HPDE6-E6E7 (cell line): ENCODE measurements around the gene SYNGAP1.

Source experiments
- DNase-seq: peaks from one replicate; pipeline ENCODE4 v3.0.0; 2011; ENCODE audit warnings: missing footprints; ENCODE audit errors: extremely low spot score

Gene SYNGAP1

GRCh38 chr6:33404884-33405283 is 15.0 kb upstream of the SYNGAP1 start:
- DNase-seq, result no peak

- no peak for DNase-seq
Observed at GRCh38 chr6:33405386-33405940, 14.4 kb upstream of the SYNGAP1 start.

GRCh38 chr6:33406126-33406525 is 13.7 kb upstream of the SYNGAP1 start:
- no peak for DNase-seq

- DNase-seq, result no peak
Observed at GRCh38 chr6:33407132-33407718, 12.6 kb upstream of the SYNGAP1 start.

- DNase-seq, result peak; percentile 99
Observed at GRCh38 chr6:33410050-33410710, 9.7 kb upstream of the SYNGAP1 start.

DNA sequence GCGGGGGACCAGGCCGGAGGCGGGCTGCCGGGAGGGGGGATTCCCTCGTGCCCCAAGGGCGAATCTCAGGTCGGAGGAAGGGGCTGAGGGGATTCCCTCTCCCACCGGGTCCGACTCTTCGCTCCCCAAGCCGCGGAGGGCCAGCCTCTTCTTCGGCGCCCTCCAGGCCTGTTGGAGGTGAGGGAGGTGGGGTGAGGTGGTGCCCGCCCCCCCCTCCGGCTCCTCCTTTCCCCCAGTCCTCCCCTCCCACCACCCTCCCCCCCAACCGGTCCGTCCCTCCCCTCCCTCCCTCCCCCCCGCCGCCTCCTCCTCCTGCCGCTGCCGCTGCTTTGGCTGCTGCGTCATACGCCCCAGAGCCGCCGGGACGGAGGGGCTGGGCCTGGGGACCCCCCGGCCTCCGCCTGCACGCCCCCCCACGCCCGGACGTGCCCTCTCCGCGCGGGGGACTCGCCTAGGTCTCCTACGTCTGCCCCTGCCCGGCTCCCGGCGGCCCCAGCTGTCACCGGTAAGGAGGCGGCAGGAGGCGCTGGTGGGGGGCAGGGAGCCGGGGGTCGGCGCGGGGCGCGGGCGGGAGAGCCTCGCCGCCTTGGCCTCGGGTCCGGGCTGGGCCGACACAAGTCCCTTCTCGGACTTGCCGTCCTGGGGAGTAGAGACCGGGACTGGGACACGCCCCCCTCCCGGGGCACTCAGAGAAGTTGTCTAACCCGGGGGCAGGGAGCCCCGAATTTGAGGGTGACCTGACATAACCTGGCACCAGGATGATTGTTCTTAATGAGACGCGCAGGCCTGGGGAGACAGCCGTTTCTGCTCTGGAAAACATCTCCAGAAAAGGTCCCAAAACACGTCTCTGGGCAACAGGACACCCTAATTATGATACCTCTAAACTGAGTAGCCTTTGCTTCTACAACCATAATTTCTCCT is 8.9 kb upstream of the SYNGAP1 start, which contains the start of gene PHF1:
TSS of gene PHF1 (plus strand) at position 304 of the 921 bp plus-strand sequence. CDS start 1,250 bp downstream, outside the sequence.
- DNase-seq, result peak; percentile 75

DNA sequence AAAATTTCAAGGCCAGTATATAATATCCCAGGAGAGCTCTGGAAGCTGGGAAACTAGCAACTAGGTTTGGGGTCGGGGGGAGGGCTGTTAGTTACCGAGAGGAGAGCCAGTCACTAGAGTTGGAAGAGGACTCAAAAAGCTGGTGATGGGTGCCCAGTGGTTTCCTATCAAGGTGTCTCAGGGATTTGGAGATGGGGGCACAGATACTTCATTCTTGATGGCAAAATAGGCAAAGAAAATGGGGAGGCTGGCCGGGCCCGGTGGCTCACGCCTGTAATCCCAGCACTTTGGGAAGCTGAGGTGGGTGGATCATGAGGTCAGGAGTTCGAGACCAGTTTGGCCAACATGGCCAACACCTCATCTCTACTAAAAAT is 8.2 kb upstream of the SYNGAP1 start:
- no peak for DNase-seq

DNA sequence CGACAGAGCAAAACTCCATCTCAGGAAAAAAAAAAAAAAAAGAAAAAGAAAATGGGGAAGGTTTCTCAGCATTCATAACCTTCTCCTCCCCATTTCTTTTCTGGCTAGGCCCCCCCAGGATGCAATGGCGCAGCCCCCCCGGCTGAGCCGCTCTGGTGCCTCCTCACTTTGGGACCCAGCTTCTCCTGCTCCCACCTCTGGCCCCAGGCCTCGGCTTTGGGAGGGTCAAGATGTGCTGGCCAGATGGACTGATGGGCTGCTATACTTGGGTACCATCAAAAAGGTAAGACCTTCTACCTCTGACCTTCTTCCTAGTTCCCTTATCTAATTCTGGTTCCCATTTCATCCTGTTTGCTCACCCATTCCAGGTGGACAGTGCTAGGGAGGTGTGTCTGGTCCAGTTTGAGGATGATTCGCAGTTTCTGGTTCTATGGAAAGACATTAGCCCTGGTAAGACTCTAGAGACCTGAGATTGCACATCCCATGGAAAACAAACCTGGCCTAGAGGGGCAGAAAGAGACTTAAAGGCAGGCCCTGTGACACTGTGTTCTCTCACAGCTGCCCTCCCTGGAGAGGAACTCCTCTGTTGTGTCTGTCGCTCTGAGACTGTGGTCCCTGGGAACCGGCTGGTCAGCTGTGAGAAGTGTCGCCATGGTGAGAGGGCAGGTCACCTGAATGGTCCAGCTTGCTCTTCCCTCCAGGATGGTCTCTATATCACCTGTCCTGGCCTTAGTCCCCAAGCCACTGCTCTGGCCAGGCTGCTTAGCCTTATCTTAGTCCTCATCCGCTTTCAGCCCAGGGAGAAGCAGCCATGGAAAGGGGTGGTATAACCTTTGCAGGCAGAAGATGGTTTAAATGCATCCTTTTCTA is 7.5 kb upstream of the SYNGAP1 start:
- no peak for DNase-seq

GRCh38 chr6:33413241-33414120 is 6.4 kb upstream of the SYNGAP1 start:
- DNase-seq, result no peak

DNA sequence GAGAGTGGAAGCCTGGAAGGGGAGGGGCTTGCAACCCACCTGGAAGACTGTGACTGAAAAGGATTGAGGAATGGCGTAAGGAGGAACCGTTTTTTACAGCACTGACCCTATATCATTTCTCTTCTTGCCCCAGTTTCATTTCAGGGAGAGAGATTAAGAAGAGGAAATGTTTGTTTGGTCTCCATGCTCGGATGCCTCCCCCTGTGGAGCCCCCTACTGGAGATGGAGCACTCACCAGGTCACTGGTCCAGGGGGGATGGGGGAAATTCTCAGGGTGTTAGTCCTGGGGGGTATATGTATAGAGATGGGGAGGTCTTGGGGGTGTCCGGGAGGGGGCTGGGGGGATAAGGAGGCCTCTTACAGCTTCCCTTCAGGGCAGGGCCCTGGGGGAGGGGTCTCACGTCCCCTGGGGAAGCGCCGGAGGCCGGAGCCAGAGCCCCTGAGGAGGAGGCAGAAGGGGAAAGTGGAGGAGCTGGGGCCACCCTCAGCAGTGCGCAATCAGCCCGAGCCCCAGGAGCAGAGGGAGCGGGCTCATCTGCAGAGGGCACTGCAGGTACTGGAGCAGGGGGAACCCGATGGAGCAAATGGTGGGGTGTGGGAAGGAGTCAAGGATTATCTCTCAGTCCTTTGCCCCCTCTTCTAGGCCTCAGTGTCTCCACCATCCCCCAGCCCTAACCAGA is 5.1 kb upstream of the SYNGAP1 start:
- no peak for DNase-seq

GRCh38 chr6:33415831-33416230 is 4.0 kb upstream of the SYNGAP1 start:
- no peak for DNase-seq

GRCh38 chr6:33416386-33417127 is 3.3 kb upstream of the SYNGAP1 start:
- no peak for DNase-seq

- no peak for DNase-seq
Observed at GRCh38 chr6:33417128-33417902, 2.5 kb upstream of the SYNGAP1 start.

DNA sequence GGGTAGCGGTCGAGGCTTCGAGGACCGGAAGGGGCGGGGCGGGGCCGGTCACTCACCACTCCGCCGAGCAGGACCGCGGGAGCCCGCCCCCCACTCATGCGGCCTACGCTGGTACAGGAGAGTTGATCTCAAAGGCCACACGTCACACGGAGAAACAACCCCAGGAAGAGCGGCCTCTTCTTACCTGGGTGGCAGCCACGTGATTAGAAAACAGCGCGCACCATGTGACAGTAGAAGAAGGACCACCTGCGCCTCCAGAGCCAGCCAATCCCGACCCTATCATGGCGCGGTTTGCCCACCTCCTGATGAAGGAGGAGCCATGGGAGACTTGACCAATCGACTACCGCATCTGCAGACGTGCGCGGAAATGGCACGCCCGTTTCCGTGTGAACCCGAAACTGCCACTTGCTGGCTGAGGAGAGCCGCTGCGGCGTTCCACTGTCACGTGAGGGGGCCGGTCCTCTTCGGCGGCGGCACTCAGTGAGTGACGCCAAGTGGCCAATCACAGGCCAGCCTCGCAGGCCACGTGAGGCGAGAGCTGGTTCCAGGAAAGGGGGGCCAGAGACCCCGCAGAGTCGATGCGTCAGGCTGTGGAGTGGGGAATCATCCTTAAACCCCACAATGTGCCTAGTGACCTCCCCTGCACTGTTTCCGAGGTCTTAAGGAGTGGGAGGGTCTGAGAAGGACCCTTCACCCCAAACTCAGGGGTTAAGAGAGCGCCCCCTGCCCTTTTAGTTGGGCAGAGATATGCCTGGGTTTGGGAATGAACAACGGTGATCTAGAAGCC is 1.8 kb upstream of the SYNGAP1 start, which contains the start of gene CUTA:
TSS of gene CUTA (minus strand) at position 205 of the 787 bp plus-strand sequence. CDS start at position 98, 107 bp downstream.
- peak; percentile 96 for DNase-seq

DNA sequence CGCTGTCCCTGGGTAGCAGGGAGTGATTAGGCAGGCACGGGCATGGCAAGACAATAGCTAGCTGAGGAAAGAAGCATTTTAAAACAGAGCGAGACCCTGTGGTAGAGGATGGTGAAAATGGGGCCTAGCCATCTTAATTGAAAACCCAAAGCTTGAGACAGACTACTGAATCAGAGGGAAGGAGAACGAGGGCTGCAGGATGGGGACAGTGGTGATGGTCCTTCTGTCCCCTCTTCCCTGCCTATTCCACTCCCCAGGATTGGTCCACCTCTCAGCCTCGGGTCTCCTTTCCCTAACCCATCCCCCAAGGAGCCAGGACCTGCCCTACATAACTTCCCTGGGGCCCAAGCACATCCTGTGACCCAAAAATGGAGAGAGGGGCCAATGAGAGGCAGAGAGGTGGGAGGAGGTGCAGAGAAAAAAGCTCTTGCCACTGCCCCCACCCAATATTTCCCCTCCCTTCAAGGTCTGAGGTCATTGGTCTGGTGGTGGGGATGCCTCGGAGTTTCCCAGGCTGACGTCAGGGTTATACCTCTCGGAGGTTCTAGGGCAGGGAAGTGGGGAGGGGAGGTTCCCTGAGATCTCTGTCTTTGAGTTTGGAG is 1.1 kb upstream of the SYNGAP1 start:
- DNase-seq, result no peak

GRCh38 chr6:33420491-33421343 is 852 bp downstream of the SYNGAP1 start:
- no peak for DNase-seq
